Cardiac fibroblast (primary cell): ENCODE data around the gene IQCH.

Experiments used
- DNase-seq, 2 donors: peaks; one replicate each; pipeline versions ENCODE4 v3.0.0 to v3.0.0-alpha.2; 2010; ENCODE audit warnings: low read depth in 2 of 2
- H3K4me3 ChIP-seq, 2 donors: replicated peaks in 1 of 2; 1 replicate in 1 of 2; 2 replicates in 1 of 2; pipeline ENCODE4 v1.5.1; 2011; ENCODE audit warnings: low read depth in 2 of 2, low read length in 2 of 2, mild to moderate bottlenecking in 2 of 2, moderate library complexity in 1 of 2
- TF ChIP-seq, protein P1 (sequence below): IDR thresholded peaks from one replicate; pipeline ENCODE4 v1.5.1; 2011; ENCODE audit warnings: low read depth, mild to moderate bottlenecking, low read length, inconsistent platforms

The IQCH gene

DNA sequence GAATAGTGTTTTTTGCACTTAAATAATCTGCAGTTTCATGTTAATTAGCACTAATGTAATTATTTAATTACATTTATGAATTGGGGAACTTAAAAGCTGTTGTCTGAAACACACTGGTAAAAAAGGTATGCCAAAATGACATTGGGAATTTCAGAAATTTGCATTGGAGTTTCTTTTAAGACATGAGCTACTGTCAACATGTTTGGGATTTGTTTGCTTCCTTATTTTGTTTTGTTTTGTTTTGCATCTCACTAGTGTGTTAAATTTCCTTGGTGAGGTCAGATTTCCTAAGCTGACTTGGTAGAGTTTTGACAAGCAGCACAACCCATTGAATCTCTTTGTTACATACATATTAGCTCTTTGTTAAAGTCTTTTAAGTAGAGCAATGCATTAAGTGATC lies 119.4 kb downstream of the IQCH start:
- TF ChIP-seq, protein P1, sequence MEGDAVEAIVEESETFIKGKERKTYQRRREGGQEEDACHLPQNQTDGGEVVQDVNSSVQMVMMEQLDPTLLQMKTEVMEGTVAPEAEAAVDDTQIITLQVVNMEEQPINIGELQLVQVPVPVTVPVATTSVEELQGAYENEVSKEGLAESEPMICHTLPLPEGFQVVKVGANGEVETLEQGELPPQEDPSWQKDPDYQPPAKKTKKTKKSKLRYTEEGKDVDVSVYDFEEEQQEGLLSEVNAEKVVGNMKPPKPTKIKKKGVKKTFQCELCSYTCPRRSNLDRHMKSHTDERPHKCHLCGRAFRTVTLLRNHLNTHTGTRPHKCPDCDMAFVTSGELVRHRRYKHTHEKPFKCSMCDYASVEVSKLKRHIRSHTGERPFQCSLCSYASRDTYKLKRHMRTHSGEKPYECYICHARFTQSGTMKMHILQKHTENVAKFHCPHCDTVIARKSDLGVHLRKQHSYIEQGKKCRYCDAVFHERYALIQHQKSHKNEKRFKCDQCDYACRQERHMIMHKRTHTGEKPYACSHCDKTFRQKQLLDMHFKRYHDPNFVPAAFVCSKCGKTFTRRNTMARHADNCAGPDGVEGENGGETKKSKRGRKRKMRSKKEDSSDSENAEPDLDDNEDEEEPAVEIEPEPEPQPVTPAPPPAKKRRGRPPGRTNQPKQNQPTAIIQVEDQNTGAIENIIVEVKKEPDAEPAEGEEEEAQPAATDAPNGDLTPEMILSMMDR = no peak
- no peak for DNase-seq
- H3K4me3 ChIP-seq = no peak overlapping the region

DNA sequence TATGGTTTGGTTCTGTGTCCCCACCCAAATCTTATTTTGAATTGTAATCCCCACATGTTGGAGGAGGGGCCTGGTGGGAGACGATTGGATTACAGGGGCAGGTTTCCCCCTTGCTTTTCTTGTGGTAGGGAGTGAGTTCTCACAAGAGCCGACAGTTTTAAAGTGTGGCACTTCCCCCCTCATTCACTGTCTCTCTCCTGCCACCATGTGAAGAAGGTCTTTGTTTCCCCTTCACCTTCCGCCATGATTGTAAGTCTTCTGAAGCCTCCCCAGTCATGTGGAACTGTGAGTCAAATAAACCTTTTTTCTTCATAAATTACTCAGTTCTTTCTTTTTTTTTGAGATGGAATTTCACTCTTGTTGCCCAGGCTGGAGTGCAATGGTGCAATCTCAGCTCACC lies 124.9 kb downstream of the IQCH start:
- no peak overlapping the region for H3K4me3 ChIP-seq
- TF ChIP-seq, protein P1 = no peak
- DNase-seq = no peak

DNA sequence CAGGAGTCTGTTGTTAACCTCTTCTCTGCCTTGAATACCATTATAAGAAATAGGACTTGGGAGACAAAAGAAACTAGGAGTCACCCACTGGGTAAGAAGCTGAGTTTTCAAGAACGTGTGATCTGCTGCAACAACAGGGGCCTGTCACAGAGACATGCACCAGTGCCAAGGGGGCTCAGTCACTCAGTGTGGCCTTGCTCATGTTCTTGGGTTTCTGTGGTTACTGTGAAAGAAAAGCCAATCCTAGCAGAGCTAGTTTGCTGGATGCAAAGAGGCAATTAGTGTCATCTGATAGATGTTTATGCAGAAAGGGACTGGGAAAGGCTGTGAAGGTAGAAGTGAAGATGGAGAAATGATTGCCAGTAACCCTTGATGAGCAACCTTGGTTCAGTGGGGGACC lies 126.3 kb downstream of the IQCH start:
- no peak overlapping the region for H3K4me3 ChIP-seq
- no peak for DNase-seq
- TF ChIP-seq, protein P1 = no peak

DNA sequence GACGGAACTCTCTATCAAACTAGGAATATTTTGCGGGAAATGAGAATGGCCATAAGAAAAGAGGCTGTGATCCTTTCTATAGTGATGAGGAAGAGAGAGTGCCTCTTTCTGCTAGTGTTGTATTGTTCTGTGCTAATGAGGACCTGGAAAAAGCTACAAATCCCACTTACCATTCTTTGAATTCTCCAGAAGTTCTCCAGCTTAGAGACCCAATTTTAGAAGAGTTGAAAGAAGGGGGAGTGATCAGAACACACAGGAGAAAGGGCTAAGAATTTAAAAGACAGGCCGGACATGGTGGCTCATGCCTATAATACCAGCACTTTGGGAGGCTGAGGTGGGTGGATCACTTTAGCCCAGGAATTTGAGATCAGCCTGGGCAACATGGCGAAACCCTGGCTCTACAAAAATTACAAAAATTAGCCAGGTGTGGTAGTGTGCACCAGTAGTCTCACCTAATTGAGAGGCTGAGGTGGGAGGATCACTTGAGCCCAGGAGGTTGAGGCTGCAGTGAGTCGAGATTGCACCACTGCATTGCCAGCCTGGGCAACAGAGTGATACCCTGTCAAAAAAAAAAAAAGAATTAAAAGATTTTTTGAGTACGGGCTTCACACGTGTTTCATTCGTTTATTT lies 126.9 kb downstream of the IQCH start:
- no peak overlapping the region for H3K4me3 ChIP-seq
- TF ChIP-seq, protein P1 = no peak
- DNase-seq = no peak

DNA sequence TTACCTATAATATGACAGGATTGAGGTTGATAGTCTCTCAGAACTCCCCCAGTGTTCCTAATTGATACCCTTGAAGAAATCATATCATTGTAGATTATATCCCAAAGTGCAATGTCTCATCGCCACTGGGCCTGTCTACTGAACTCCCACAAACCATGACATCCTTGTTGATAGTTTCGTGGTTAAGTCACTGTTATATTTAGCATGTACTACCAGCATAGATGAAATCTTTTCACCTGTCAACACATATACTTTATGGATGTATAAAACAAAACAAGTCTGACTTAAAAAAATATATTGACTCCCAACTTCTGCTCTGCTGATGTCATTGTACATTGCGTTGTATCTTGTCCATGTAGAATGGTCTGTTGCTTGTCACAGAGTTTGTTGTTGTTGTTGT lies 128.1 kb downstream of the IQCH start:
- DNase-seq = no peak
- H3K4me3 ChIP-seq = no peak overlapping the region
- TF ChIP-seq, protein P1 = no peak

DNA sequence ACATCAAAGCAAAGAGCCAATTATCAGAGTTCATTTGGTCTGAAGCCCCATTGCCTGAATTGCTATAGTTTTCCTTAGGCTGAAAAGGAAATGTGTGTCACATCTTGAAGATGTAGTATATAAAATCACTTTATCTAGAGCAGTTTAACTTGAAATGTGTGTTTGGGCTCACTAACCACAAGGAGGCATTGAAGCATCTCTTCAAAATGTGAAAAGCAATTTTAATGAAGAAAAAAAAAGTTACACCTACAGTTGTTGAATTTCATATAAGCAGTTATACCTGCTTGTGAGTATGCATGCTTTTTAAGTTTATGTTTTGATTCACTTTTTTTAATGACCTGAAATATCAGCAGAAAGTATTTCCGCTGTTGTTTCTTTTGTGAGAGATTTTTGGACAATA lies 129.3 kb downstream of the IQCH start:
- peak; percentile 17 for DNase-seq
- H3K4me3 ChIP-seq = no peak overlapping the region
- TF ChIP-seq, protein P1 = no peak

DNA sequence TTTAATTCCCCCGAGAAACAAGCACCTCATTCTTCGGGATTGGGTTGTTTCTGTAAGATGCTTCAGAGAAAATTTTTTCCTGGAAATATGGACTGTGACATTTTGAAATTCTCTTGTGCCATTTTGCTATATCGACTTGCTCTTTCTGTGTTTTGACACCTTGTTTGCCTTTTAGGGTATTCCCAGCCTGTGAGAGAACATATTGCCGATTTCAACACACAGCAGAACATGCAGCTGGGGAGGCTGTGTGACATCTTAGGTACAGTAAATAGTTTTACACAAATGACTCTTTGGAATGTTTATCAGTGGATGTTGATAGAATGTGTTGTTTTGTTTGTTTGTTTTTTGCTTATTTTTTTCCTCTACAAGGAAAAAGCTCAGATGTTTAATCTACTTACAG lies 130.2 kb downstream of the IQCH start:
- TF ChIP-seq, protein P1 = no peak
- no peak for DNase-seq
- no peak overlapping the region for H3K4me3 ChIP-seq
